ENCODE data around the gene C1orf94.

C1orf94 gene, protein sequence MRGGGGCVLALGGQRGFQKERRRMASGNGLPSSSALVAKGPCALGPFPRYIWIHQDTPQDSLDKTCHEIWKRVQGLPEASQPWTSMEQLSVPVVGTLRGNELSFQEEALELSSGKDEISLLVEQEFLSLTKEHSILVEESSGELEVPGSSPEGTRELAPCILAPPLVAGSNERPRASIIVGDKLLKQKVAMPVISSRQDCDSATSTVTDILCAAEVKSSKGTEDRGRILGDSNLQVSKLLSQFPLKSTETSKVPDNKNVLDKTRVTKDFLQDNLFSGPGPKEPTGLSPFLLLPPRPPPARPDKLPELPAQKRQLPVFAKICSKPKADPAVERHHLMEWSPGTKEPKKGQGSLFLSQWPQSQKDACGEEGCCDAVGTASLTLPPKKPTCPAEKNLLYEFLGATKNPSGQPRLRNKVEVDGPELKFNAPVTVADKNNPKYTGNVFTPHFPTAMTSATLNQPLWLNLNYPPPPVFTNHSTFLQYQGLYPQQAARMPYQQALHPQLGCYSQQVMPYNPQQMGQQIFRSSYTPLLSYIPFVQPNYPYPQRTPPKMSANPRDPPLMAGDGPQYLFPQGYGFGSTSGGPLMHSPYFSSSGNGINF

GRCh38 chr1:34176830-34177603, at the start of gene C1orf94:
Gene C1orf94 (plus strand): TSS chr1:34176907. CDS start chr1:34177790, 883 bp downstream.
- DNase-seq (ENCODE audit: low spot score): no peak

DNA sequence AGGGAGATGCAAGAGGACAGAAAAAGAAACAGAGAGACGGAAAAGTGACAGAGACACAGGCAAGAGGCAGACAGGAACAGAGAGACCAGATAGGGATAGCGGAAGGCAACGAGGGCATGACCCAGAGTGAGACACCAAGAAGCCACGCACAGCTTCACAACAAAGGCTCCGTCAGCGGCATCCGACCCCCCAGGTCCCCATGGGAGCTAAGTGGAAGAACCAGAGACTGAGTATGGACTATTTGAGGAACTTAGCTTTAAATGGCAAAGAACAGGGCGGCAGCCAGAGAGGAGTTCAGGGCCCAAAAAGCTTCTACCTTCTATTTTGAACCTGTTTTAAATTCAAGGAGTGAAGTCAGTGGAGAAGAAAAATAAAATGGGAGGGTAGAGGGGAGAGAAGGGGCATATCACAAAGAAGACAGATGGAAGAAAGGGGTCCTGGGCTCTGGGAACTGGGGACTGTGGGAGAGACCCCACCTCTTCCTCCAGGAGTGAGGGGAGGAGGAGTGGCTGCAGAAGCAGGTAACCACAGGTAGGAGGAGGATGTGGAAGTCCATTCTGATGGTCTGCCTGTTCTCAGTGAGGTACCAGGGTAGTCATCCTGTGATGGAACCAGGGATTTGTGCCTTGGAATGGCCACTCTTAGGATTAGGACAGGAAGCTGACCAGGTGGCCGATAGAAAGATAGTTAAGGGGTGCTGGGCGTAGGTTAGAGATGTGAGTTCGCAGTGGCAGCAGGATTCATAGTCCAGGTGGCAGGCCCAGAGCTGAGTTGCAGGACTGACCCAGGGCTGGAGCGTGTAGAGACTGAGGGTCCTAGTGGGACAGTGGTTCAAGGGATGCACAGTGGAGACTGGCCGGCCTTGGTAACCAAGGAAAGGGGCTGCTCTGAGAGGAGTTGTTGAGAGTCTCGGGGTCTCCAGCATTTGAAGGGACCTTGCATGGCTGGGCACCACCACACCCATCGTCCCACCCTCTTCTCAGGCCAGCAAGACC, 49.4 kb upstream of the C1orf94 start:
- DNase-seq (ENCODE audit: low spot score): no peak

- no peak for DNase-seq (ENCODE audit: low spot score)
Measured at GRCh38 chr1:34128186-34128889, 48.4 kb upstream of the C1orf94 start.

DNA sequence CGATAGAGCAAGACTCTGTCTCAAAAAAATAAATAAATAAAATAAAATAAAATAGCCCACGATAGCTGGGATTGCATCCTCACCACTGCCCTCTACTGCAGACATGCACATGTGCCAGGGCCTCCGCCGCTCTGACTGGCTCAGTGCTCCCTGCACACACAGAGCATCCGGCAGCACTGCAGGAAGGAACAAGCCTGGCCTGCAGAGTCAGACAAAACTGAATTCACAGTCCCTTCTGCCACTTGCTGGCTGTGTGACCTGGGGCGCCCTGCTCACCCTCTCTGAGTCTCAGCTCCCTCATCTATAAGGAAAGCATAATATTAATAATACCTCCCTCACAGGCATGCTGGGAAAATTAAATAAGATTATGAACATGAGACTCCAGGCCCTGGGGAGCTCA, 47.1 kb upstream of the C1orf94 start:
- no peak for DNase-seq (ENCODE audit: low spot score)

GRCh38 chr1:34130306-34130705, 46.4 kb upstream of the C1orf94 start:
- no peak for DNase-seq (ENCODE audit: low spot score)

GRCh38 chr1:34131396-34132160, 45.1 kb upstream of the C1orf94 start:
- no peak for DNase-seq (ENCODE audit: low spot score)

GRCh38 chr1:34132161-34132420, 44.6 kb upstream of the C1orf94 start:
- no peak for DNase-seq (ENCODE audit: low spot score)

- DNase-seq (ENCODE audit: low spot score): no peak
Measured at GRCh38 chr1:34137411-34137810, 39.3 kb upstream of the C1orf94 start.

DNA sequence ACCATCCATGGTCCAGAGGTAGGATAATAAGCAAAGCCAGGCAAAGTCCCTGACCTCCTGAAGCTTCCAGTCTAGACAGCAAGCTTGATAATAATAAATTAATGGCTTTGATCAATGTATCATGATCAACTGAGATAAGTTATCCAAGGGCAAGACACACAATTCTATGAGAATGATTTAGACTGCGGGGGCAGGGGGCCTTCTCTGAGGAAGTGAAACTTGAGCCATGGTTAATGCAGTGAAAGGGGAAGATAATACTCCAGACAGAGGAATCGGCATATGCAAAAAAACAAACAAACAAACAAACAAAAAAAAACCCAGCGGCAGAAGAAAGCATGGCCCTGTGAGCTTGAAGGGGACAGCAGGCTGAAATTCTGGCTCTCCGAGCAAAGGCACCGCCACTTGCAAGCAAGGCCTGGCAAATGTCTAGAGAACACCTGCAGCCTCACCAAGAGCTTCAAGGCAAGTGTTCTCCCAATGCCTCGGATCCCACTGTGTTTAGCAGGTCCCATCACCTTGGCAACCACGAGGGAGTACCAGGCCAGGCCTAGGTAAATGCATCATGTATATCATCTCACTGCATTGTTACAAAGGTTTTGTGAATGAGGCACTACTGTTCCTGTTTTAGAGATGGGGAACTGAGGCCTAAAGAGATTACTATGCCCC, 36.6 kb upstream of the C1orf94 start:
- DNase-seq (ENCODE audit: low spot score): no peak

- DNase-seq (ENCODE audit: low spot score): no peak
Measured at GRCh38 chr1:34143975-34144374, 32.7 kb upstream of the C1orf94 start.

- DNase-seq (ENCODE audit: low spot score): no peak
Measured at GRCh38 chr1:34144766-34145165, 31.9 kb upstream of the C1orf94 start.

DNA sequence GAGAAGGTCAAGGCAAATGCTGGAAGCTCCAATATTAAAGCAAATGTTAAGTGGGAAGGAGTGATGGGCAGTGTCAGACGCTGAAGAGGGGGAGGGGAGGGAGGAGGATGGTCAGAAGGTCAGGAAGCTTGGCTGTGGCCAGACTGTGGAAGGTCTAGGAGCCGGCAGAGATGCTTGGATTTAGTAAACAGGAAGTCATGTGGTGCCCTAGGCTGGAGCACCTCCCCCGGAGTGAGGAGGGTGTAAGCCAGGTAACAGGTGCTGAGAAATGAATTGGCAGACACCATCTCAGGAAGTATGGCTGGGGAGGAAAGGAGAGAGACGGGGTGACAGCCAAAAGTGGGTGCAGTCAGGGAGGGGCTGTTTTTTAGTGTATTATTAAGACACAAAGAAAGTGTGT, 29.4 kb upstream of the C1orf94 start:
- no peak for DNase-seq (ENCODE audit: low spot score)

GRCh38 chr1:34149501-34149900, 27.2 kb upstream of the C1orf94 start:
- DNase-seq (ENCODE audit: low spot score): no peak

- DNase-seq (ENCODE audit: low spot score): no peak
Measured at GRCh38 chr1:34153246-34153645, 23.5 kb upstream of the C1orf94 start.

GRCh38 chr1:34155860-34156259, 20.8 kb upstream of the C1orf94 start:
- DNase-seq (ENCODE audit: low spot score): no peak

DNA sequence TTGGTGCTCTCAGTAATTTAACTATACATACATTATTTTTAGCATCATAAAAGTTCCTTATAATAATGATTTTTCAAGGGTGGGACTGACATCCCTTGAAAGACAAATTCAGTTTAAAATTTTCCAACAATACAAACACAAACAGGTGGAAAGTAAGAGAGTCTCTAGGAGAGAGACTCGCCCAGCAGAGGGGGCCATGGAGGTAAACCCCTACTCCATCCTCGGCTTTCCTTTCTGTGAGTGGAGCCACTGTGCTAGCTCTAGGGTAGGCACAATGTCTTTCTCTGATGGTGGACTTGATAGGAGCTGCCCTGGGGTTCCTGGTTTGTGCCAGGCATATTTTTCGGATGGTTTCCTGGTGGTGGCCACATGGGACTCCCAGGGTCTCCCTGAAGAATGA, 20.0 kb upstream of the C1orf94 start:
- DNase-seq (ENCODE audit: low spot score): no peak

DNA sequence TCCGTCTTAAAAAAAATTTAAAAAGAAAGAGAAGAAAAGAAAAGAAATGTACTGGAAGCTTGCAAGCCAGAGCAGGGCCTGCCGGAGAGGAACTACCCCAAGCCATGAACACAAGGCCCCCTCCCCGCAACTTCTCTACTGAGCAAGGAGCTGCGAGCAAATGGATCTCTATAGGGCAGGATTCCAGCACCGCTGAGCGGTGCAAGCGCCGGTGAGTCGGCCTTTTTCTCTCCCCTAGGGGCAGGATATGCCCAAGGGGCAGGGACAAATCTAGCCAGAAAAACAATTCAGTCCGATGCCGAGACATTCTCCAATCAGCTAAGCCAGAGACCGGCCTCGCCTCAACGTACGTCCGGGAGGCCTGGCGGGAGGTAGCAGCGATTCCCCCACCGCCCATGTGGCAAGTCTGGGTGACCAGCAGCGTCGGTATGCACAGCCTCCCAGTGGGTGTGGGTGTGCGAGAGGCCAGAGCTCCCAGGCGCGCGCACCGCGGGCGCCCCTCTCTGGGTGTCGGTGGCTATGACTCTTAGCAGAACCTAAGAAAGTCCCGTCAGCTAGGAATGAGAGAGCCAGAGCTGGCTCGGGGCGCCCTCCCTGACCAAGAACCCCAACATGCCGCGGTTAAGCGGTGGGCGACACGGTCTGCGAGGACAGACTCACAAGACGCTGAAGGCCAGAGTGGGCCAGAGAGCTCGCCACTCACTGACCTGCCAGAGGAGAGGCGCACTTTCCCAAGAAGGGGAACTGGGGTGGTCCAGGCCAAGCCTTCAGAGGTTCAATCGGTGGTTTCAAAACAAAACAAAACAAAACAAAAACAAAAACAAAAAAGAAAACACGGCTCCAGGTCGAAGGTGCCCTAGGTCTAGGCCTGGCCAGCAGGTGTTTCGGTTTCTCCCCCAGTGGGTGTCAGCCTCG, 13.6 kb upstream of the C1orf94 start:
- no peak for DNase-seq (ENCODE audit: low spot score)

DNA sequence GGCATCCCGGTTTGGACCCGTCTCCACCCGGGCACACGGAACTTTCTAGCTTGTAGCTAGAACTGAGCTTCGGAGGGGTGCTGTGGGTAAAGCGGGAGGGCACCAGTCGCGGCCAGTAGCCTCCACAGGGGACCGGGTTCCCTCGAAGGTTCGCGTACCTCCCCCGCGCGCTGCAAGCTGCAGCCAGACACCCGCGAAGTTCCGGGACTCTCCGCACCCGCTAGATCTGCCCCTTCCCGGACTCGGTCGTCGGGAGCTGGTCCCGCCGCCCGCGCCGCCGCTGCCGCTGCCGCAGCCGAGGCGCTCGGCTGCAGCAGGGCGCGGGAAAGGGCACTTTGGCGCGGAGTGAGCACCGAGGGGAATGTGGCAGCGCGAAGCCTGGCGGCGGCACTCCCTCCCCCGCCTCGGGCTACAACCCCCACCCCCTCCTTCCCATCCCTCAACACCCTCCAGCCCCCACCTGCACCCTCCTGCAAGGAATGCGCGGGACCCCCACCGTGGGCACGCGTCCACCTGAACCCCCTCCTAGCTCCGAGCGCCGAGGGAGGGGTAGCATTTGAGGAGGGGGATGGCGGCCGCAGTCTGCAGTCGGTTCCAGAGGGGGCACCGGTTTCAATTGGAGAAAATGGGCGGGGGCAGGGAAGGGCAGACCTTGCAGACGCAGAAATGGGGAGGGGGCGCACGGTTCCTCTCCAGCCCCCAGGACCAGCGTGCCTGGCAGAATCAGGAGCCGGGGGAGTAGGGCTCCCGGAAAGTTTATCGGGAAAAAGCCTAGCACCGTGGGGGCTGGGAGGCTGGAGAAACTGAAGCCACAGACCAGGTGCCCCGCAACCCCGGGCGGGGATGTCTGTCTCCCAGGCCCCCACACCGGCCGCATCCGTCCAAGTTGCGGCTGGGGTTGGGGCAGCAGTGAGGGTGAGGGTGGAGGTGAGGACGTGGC, 12.6 kb upstream of the C1orf94 start:
- no peak for DNase-seq (ENCODE audit: low spot score)

Measured in HuH-7.5 (cell line).